ENCODE measurements around the gene MTMR4. TPM values are rescaled to one million over a fixed set of nuclear protein-coding genes. Genes with fewer than 3 reads are reported as not detected.
"Not testable (repeated sequence)": the region's sequence is repeated elsewhere in the genome, so short reads cannot be mapped to it uniquely, and the experiment has no call there.

The MTMR4 gene
- total and polyA plus RNA-seq, 2 experiments from 2014 or later = 11.1 to 42.2 TPM

- no peak overlapping the region for H3K4me3 Mint-ChIP-seq
- TF ChIP-seq STAT1 (IDR thresholded peaks at IDR 0.05; ENCODE audit: unreplicated experiment) = no peak
- no peak for TF ChIP-seq ETS1 (IDR thresholded peaks at IDR 0.05)
- no peak for TF ChIP-seq EZH2phosphoT487 (IDR thresholded peaks at IDR 0.05; ENCODE audit: unreplicated experiment)
- TF ChIP-seq JUNB (IDR thresholded peaks at IDR 0.05; ENCODE audit: unreplicated experiment) = no peak
- no peak overlapping the region for H2AFZ ChIP-seq
- H3K27ac ChIP-seq (ENCODE audit: low read depth) = no peak overlapping the region
- H3K9me3 Mint-ChIP-seq = no peaks in the 10 kb centered on the region
- H3K27me3 Mint-ChIP-seq (ENCODE audit: insufficient read depth, low read depth, poor library complexity) = peaks cover 2% of the 10 kb centered on the region
- H4K20me1 ChIP-seq (replicated peaks; ENCODE audit: insufficient read depth) = no peaks in the 10 kb centered on the region
- no peaks in the 10 kb centered on the region for H3K36me3 Mint-ChIP-seq (ENCODE audit: low read depth)
- H3K36me3 ChIP-seq (ENCODE audit: insufficient read depth) = no peaks in the 10 kb centered on the region
- ATAC-seq = no peak
- no peak overlapping the region for H3K4me2 ChIP-seq
- no peak for DNase-seq (ENCODE audit: low spot score)
- no peaks in the 10 kb centered on the region for H3K9me2 ChIP-seq (ENCODE audit: insufficient read depth)
- no peaks in the 10 kb centered on the region for H3K4me1 ChIP-seq (ENCODE audit: insufficient read depth)
- 0 out of 3 replicates have a peak, but pooled peaks cover 3% of the 10 kb centered on the region for H3K4me1 Mint-ChIP-seq
- H3K27ac Mint-ChIP-seq = no peak overlapping the region
- H3K4me3 ChIP-seq = no peak overlapping the region
- no peaks in the 10 kb centered on the region for H3F3A ChIP-seq (replicated peaks; ENCODE audit: low read depth)
- H3K79me2 ChIP-seq (replicated peaks; ENCODE audit: insufficient read depth) = no peaks in the 10 kb centered on the region
- no peaks in the 10 kb centered on the region for H3K27me3 ChIP-seq (ENCODE audit: insufficient read depth)
Observed at GRCh38 chr17:58557981-58558380, 43.5 kb upstream of the MTMR4 start.

GRCh38 chr17:58556833-58557250 is 42.4 kb upstream of the MTMR4 start:
- H3K4me2 ChIP-seq = no peak overlapping the region
- H3K4me1 ChIP-seq (ENCODE audit: insufficient read depth) = no peaks in the 10 kb centered on the region
- Mint-ChIP-seq H3K4me1 (0 out of 3 replicates have a peak, but pooled peaks cover 3% of the 10 kb centered on the region), H3K27ac (no peak overlapping the region), H3K4me3 (no peak overlapping the region), H3K9me3 (no peaks in the 10 kb centered on the region), H3K36me3 (ENCODE audit: low read depth) (no peaks in the 10 kb centered on the region), H3K27me3 (ENCODE audit: insufficient read depth, low read depth, poor library complexity) (peaks cover 2% of the 10 kb centered on the region)
- no peaks in the 10 kb centered on the region for H3K79me2 ChIP-seq (replicated peaks; ENCODE audit: insufficient read depth)
- H3K36me3 ChIP-seq (ENCODE audit: insufficient read depth) = no peaks in the 10 kb centered on the region
- no peak overlapping the region for H3K4me3 ChIP-seq
- H4K20me1 ChIP-seq (replicated peaks; ENCODE audit: insufficient read depth) = no peaks in the 10 kb centered on the region
- no peaks in the 10 kb centered on the region for H3F3A ChIP-seq (replicated peaks; ENCODE audit: low read depth)
- ATAC-seq = no peak
- H3K27ac ChIP-seq (ENCODE audit: low read depth) = no peak overlapping the region
- no peak for DNase-seq (ENCODE audit: low spot score)
- H2AFZ ChIP-seq = no peak overlapping the region
- no peak for TF ChIP-seq NANOG (IDR thresholded peaks at IDR 0.05; ENCODE audit: borderline replicate concordance)
- TF ChIP-seq EZH2phosphoT487 (IDR thresholded peaks at IDR 0.05; ENCODE audit: unreplicated experiment) = no peak
- no peak for TF ChIP-seq ZNF114 (CRISPR knock-in tag; IDR thresholded peaks at IDR 0.05)
- TF ChIP-seq STAT1 (IDR thresholded peaks at IDR 0.05; ENCODE audit: unreplicated experiment) = no peak
- TF ChIP-seq ETS1 (IDR thresholded peaks at IDR 0.05) = no peak
- TF ChIP-seq EZH2 (IDR thresholded peaks at IDR 0.05; ENCODE audit: low read depth, unreplicated experiment) = no peak
- TF ChIP-seq JUNB (IDR thresholded peaks at IDR 0.05; ENCODE audit: unreplicated experiment) = no peak
- TF ChIP-seq REST (IDR thresholded peaks at IDR 0.05; ENCODE audit: unreplicated experiment) = no peak
- H3K27me3 ChIP-seq (ENCODE audit: insufficient read depth) = no peaks in the 10 kb centered on the region
- no peaks in the 10 kb centered on the region for H3K9me2 ChIP-seq (ENCODE audit: insufficient read depth)

- not testable (repeated sequence) for H3K4me3 ChIP-seq; H3K9me3 Mint-ChIP-seq; DNase-seq (ENCODE audit: low spot score); H3K27me3 Mint-ChIP-seq (ENCODE audit: insufficient read depth, low read depth, poor library complexity); H4K20me1 ChIP-seq (replicated peaks; ENCODE audit: insufficient read depth); H3K27me3 ChIP-seq (ENCODE audit: insufficient read depth); H3K4me1 ChIP-seq (ENCODE audit: insufficient read depth); H3K36me3 Mint-ChIP-seq (ENCODE audit: low read depth); H2AFZ ChIP-seq; H3K36me3 ChIP-seq (ENCODE audit: insufficient read depth); H3K27ac Mint-ChIP-seq; H3K27ac ChIP-seq (ENCODE audit: low read depth); H3F3A ChIP-seq (replicated peaks; ENCODE audit: low read depth); H3K4me1 Mint-ChIP-seq; H3K9me2 ChIP-seq (ENCODE audit: insufficient read depth); ATAC-seq; H3K4me3 Mint-ChIP-seq; H3K4me2 ChIP-seq; H3K79me2 ChIP-seq (replicated peaks; ENCODE audit: insufficient read depth)
Observed at GRCh38 chr17:58555109-58555508, 40.7 kb upstream of the MTMR4 start.

Data from GM23338 (cell line).